Embryonic facial prominence (tissue), 1 donor: ENCODE data around the gene DPY19L3.
"Not testable (repeated sequence)": the region's sequence is repeated elsewhere in the genome, so short reads cannot be mapped to it uniquely, and the experiment has no call there.

Source experiments
- DNase-seq: peaks from one replicate; pipeline ENCODE4 v3.0.0-alpha.2; 2016; ENCODE audit errors: extremely low spot score

Gene DPY19L3

GRCh38 chr19:32405431-32406160 lies at the start of gene DPY19L3:
TSS of gene DPY19L3 (plus strand) at chr19:32405770. CDS start at chr19:32408254, 2,484 bp downstream.
- peak; percentile 90 for DNase-seq

GRCh38 chr19:32357720-32358119 lies 47.9 kb upstream of the DPY19L3 start:
- no peak for DNase-seq

GRCh38 chr19:32358321-32358720 lies 47.2 kb upstream of the DPY19L3 start:
- no peak for DNase-seq

DNA sequence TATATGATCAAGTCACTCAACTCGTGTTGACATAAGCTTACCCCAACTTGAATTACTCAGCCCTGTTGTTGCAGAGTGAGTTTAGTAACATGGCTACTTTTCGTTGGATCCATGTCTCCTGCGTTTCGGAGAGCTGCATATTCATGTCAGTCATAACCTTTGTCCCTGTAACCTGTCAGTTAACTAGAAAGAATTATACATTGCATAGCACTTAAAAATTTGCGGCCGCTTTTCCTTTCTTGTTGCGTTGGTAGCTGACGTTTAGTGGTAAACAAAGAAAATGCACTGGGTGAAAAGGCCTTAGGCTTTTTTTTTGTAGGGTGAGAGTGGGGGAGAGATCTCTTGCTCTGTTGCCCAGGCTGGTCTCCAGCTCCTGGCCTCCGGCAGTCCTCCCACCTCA lies 46.0 kb upstream of the DPY19L3 start:
- no peak for DNase-seq

DNA sequence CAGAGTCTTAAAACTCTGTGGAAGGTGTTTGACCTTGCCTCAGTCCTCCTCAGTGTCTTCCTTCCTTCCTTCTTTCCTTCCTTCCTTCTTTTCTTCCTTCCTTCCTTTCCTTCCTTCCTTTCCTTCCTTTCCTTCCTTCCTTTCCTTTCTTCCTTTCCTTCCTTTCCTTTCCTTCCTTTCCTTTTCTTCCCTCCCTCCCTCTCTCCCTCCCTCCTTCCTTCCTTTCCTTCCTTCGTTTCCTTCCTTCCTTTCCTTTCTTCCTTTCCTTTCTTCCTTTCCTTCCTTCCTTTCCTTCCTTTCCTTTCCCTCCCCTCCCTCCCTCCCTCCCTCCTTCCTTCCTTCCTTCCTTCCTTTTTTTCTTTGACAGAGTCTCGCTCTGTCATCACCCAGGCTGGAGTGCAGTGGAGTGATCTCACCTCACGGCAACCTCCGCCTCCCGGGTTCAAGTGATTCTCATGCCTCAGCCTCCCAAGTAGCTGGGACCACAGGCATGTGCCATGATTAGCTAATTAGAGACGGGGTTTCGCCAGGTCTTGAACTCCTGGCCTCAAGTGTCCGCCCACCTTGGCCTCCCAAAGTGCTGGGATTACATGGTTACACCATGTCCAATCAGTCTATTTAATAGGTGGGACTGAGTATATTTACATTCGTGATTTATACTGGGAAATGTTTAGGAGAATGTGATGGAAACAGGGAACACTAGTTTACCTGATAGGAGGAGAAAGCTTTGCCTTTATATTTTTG lies 43.8 kb upstream of the DPY19L3 start:
- DNase-seq: no peak

DNA sequence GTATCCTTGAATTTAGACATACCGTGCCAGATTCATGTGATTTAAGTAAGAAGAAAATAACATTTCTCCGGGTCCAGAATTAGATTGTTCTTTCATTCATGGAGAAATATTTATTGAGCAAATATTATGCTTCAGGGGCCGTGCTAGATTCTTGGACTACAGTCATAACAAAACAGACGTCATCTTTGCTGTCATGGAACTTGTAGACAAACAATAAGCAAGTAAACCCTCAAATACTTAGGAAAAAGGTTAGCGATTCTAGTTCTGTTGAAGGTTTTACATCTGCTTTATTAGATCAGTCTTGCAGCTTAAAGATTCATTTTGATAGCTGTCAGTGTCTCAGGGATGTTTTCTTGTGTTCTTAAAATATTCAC lies 43.3 kb upstream of the DPY19L3 start:
- no peak for DNase-seq

GRCh38 chr19:32363175-32363574 lies 42.4 kb upstream of the DPY19L3 start:
- DNase-seq: no peak

- DNase-seq: no peak
Observed at GRCh38 chr19:32363632-32364031, 41.9 kb upstream of the DPY19L3 start.

GRCh38 chr19:32364040-32364439 lies 41.5 kb upstream of the DPY19L3 start:
- no peak for DNase-seq

- no peak for DNase-seq
Observed at GRCh38 chr19:32367063-32367462, 38.5 kb upstream of the DPY19L3 start.

GRCh38 chr19:32367948-32368536 lies 37.5 kb upstream of the DPY19L3 start:
- no peak for DNase-seq

GRCh38 chr19:32368787-32369186 lies 36.8 kb upstream of the DPY19L3 start:
- no peak for DNase-seq

DNA sequence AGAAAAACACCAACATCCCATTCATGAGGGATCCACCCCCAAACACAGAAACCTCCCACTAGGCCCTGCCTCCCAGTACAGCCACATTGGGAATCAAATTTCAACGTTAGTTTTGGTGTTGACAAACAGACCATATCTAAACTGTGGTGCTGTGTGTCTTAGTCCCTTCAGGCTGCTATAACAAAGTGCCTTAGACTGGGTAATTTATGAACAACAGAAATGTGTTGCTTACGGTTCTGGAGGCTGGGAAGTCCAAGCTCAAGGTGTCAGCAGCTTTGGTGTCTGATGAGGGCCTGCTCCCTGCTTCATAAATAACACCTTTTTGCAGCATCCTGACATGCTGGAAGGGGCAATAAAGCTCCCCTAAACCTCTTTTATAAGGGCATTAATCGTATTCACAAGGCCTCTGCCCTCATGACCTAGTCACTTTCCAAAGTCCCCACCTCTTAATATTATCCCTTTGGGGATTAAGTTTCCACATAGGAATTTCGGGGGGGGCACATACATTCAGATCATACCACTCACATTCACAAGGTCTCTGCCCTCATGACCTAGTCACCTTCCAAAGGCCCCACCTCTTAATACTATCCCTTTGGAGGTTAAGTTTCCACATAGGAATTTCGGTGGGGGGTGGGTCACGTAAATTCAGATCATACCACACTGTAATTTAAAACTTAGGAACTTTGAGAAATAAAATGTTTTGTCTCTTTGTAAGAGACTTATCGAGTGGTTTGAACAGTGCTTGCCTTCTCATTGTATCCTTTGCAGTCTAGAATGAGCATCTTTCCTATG lies 32.6 kb upstream of the DPY19L3 start:
- DNase-seq: no peak

DNA sequence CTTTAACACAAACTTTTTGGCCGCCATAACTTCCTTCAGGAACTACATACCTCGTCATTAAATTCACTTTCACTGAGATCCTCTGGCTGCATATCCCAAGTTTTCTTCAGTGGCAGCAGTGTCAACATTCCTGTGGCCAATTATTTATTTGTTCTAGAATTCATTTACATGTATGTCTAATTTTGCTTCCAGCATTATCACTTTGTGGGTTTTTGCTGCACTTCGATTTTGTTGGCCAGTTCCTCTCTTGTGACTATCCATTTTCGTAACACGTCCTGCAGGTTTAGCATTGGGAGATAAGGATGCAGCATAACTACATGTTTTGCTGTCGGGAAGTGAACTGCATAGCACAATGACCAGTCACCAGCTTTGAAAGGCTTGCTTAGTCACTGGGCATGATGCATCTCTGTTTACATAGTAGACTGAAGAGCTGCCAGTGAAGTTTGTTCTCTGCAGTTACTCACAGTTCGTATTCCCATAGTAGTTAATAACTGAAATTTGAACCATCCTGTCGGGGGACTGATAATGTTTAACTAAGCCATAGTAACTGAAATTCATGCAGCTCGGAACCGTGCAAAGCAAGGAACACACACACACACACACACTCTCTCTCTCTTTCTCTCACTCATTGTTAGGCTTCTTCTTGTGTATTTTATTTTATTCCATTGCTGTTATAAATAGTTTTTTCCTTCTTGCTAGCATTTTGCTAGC lies 31.8 kb upstream of the DPY19L3 start:
- DNase-seq: no peak

- DNase-seq: not testable (repeated sequence)
Observed at GRCh38 chr19:32374362-32374761, 31.2 kb upstream of the DPY19L3 start.

DNA sequence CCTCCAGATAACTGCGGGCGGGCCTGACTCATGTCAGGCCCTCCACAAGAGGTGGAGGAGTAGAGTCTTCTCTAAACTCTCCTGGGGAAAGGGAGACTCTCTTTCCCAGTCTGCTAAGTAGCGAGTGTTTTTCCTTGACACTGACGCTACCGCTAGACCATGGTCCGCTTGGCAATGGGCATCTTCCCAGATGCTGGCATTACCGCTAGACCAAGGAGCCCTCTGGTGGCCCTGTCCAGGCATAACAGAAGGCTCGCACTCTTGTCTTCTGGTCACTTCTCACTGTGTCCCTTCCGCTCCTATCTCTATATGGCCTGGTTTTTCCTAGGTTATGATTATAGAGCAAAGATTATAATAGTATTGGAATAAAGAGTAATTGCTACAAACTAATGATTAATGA lies 28.5 kb upstream of the DPY19L3 start:
- not testable (repeated sequence) for DNase-seq

GRCh38 chr19:32380269-32380668 lies 25.3 kb upstream of the DPY19L3 start:
- no peak for DNase-seq

GRCh38 chr19:32387701-32388392 lies 17.7 kb upstream of the DPY19L3 start:
- no peak for DNase-seq

DNA sequence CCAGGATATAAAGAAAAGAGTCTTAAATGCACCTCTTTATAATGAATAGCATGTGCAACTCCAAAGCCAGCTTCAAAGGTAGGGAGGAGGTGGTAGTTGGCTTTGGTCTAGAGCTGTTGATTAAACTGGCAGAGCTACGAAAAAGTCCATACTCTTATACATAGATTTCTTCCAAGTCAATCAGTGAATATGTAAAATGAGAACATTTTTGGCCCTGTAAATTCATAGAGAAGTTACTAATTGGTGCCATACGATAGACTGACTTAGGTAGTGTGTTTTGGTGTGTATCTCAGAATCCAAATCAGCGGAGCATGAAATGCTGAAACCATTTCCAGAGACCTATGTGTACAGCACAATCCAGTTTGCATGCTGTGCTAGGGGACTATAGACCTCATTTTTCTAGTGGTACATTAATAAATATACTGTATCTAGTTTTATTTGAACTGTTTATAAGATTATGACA lies 17.1 kb upstream of the DPY19L3 start:
- DNase-seq: no peak

DNA sequence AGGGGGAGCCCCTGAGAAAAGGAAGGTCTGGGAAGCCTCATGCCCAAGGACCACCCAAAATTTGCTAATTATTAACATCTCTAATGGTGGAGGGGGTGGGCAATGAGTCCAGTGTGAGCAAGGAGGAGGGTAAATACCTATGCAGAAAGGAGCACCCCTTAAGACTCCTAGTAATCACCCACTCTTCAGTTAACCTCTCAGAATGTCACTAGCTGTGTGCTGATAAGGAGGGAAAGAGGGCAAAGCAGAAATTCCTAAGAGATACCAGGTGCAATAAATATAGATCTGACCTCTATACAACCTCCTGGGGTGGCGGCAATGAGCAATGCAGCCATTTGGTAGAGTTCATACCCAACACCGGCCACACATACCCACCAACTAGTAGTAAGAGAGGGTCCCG lies 12.7 kb upstream of the DPY19L3 start:
- no peak for DNase-seq
